ENCODE measurements around the gene ANGPTL2.

- TF ChIP-seq POLR2A (IDR thresholded peaks at IDR 0.05; ENCODE audit: low read length) (no peak), CTCF (IDR thresholded peaks at IDR 0.05) (no peak), EP300 (IDR thresholded peaks at IDR 0.05) (no peak), USF2 (IDR thresholded peaks at IDR 0.05) (no peak), NFE2L2 (conservative IDR thresholded peaks at IDR 0.05; ENCODE audit: low read length) (no peak), MYC (IDR thresholded peaks at IDR 0.05; ENCODE audit: borderline replicate concordance, low read length) (no peak), SMC3 (IDR thresholded peaks at IDR 0.05) (no peak), REST (IDR thresholded peaks at IDR 0.05) (no peak), HOXA7 (CRISPR knock-in tag; IDR thresholded peaks at IDR 0.05) (no peak)
These were observed 46.5 kb upstream of the ANGPTL2 start for GRCh38 chr9:127168756-127169574.

Data from A549 (cell line).